Cardiac muscle cell (in vitro differentiated cells and primary cell): ENCODE results near the gene VAMP4. TPM values are rescaled to one million over a fixed set of nuclear protein-coding genes. Genes with fewer than 3 reads are reported as not detected.
"Not testable (repeated sequence)": the region's sequence is repeated elsewhere in the genome, so short reads cannot be mapped to it uniquely, and the experiment has no call there.

Experiments
- DNase-seq, 2 donors: peaks; one replicate each; pipeline versions ENCODE4 v3.0.0 to v3.0.0-alpha.2; 2010 to 2017; ENCODE audit warnings: low read depth in 1 of 2, low spot score in 1 of 2
- H3K27ac ChIP-seq: fragments of 200-600 bp; sonication (generic); 2 replicates; pipeline ENCODE4 v1.5.1; 2016
- H3K27me3 ChIP-seq: fragments of 200-600 bp; sonication (generic); 2 replicates; pipeline ENCODE4 v1.6.0; 2016; ENCODE audit warnings: control low read depth
- H3K36me3 ChIP-seq: fragments of 200-600 bp; sonication (generic); 2 replicates; pipeline ENCODE4 v1.5.1; 2016; ENCODE audit warnings: control low read depth
- H3K4me1 ChIP-seq: fragments of 200-600 bp; sonication (generic); 2 replicates; pipeline ENCODE4 v1.8.1; 2017; ENCODE audit warnings: low read depth, mild to moderate bottlenecking, mixed run types
- H3K4me3 ChIP-seq: fragments of 200-600 bp; sonication (generic); 2 replicates; pipeline ENCODE4 v1.5.1; 2016; ENCODE audit warnings: mild to moderate bottlenecking
- H3K9me3 ChIP-seq: fragments of 200-600 bp; sonication (generic); 2 replicates; pipeline ENCODE4 v1.5.1; 2017; ENCODE audit warnings: low read depth, mild to moderate bottlenecking, control low read depth
- CTCF ChIP-seq: IDR thresholded peaks from 2 replicates; pipeline ENCODE4 v1.5.1; 2012; ENCODE audit warnings: low read depth, mild to moderate bottlenecking, low read length
- polyA plus RNA-seq: library from polyadenylated mRNA; unstranded; fragments of >200 nt; fragmentation: Nextera tagmentation; extraction: Ambion mirVana; gene quantifications from 2 replicates; pipeline ENCODE4 v1.2.1, GENCODE V29; 2016
- total RNA-seq: library from RNA; depleted of rRNA; stranded (reverse); fragments of >200 nt; gene quantifications from 2 replicates; pipeline ENCODE4 v1.2.3, GENCODE V29; 2016

Gene VAMP4
- total and polyA plus RNA-seq, 2 experiments from 2014 or later = 6.9 to 9.4 TPM

GRCh38 chr1:171663854-171664575, 77.8 kb downstream of the VAMP4 start:
- H3K4me3 ChIP-seq = no peak overlapping the region
- H3K4me1 ChIP-seq = no peaks in the 10 kb centered on the region
- no peaks in the 10 kb centered on the region for H3K27me3 ChIP-seq
- H3K27ac ChIP-seq = no peak overlapping the region
- no peaks in the 10 kb centered on the region for H3K36me3 ChIP-seq
- no peak for TF ChIP-seq CTCF
- no peak for DNase-seq
- no peaks in the 10 kb centered on the region for H3K9me3 ChIP-seq

DNA sequence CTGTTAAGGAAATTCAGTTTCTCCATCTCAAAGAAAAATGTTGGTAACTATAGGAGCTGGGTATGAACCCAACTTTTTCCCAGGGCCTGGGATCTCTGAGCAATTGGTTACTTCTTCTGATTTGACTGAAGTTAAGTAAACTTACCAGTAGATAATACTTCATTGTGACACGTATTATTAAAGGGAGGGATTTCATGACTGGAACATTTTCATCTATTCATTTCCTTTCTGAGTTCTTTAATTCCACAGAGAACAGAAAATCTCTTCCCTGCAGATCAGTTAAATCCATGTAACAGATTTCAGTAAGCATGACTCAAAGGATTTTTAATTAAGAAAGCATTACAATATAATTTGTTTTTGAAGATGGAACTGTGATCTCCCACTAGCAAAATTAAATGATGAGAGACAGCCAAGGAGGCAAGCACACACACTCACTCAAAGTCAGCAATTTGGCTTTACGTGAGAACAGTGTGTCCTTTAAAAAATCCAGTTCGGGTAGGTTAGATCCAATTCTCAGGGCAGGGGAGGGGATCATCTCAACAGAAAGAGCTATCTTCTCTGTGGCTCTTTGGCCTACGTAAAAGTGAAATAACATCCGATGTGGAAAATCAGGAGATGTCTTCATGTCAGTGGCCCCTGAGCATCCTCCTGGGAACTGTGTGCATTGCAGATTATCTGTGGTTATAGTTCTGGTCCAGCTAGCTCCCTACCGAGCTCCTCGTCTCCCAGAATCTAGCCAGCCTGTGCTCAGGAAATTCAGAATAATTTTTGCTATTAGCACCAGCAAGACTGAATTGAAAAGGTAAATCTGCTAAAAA, 78.6 kb downstream of the VAMP4 start:
- H3K27me3 ChIP-seq = no peaks in the 10 kb centered on the region
- H3K27ac ChIP-seq = no peak overlapping the region
- TF ChIP-seq CTCF = no peak
- H3K4me1 ChIP-seq = no peaks in the 10 kb centered on the region
- H3K36me3 ChIP-seq = no peaks in the 10 kb centered on the region
- H3K9me3 ChIP-seq = no peaks in the 10 kb centered on the region
- DNase-seq = no peak
- H3K4me3 ChIP-seq = no peak overlapping the region

GRCh38 chr1:171661076-171661650, 80.7 kb downstream of the VAMP4 start:
- no peaks in the 10 kb centered on the region for H3K9me3 ChIP-seq
- no peaks in the 10 kb centered on the region for H3K4me1 ChIP-seq
- no peaks in the 10 kb centered on the region for H3K36me3 ChIP-seq
- no peak for TF ChIP-seq CTCF
- no peaks in the 10 kb centered on the region for H3K27me3 ChIP-seq
- H3K27ac ChIP-seq = no peak overlapping the region
- DNase-seq = no peak
- no peak overlapping the region for H3K4me3 ChIP-seq

- DNase-seq, H3K9me3 ChIP-seq, H3K4me3 ChIP-seq, H3K27me3 ChIP-seq, H3K36me3 ChIP-seq: not testable (repeated sequence)
- H3K27ac ChIP-seq = peak overlapping the region; percentile 98
- peaks cover 26% of the 10 kb centered on the region for H3K4me1 ChIP-seq
Observed at GRCh38 chr1:171656206-171656605, 85.7 kb downstream of the VAMP4 start.

- TF ChIP-seq CTCF = no peak
- DNase-seq = no peak
- Histone ChIP-seq H3K4me3 (peak overlapping the region; percentile 4), H3K36me3 (no peaks in the 10 kb centered on the region), H3K27ac (peak overlapping the region; percentile 98), H3K4me1 (peaks cover 26% of the 10 kb centered on the region), H3K9me3 (no peaks in the 10 kb centered on the region), H3K27me3 (no peaks in the 10 kb centered on the region)
Observed at GRCh38 chr1:171655746-171656116, 86.1 kb downstream of the VAMP4 start.
